D721Med (cell line): Measurements from ENCODE around the gene TTPAL.

Experiments
- DNase-seq: peaks from one replicate; pipeline ENCODE4 v3.0.0; 2011; ENCODE audit warnings: low spot score; ENCODE audit not compliant: insufficient read length
- FAIRE-seq: peaks from 2 replicates; lab custom pipeline; 2011; peaks lifted over from hg19 to GRCh38; lab: Jason Lieb, UNC
- TF ChIP-seq, protein P1 (sequence below): IDR thresholded peaks from 2 replicates; pipeline ENCODE4 v1.5.1; 2012; ENCODE audit warnings: mild to moderate bottlenecking, control low read depth; ENCODE audit not compliant: insufficient read depth; ENCODE audit errors: missing control alignments

TTPAL gene

DNA sequence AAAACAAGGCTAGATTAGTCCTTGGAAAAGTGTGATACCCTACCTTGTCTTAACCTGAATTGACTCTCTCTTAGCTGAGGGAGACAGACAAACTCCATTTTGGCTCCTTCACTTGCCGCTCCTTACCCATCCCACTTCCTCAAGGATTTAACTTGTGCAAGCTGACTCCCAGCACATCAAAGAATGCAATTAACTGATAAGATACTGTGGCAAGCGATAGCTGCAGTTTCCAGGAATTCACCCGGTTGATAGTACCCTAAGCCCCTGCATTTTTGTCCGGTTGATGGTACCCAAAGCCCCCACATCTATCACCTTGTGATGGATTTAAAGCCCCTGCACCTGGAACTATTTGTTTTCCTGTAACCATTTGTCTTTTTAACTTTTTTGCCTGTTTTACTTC lies 48.1 kb downstream of the TTPAL start:
- no peak for DNase-seq
- TF ChIP-seq, protein P1, sequence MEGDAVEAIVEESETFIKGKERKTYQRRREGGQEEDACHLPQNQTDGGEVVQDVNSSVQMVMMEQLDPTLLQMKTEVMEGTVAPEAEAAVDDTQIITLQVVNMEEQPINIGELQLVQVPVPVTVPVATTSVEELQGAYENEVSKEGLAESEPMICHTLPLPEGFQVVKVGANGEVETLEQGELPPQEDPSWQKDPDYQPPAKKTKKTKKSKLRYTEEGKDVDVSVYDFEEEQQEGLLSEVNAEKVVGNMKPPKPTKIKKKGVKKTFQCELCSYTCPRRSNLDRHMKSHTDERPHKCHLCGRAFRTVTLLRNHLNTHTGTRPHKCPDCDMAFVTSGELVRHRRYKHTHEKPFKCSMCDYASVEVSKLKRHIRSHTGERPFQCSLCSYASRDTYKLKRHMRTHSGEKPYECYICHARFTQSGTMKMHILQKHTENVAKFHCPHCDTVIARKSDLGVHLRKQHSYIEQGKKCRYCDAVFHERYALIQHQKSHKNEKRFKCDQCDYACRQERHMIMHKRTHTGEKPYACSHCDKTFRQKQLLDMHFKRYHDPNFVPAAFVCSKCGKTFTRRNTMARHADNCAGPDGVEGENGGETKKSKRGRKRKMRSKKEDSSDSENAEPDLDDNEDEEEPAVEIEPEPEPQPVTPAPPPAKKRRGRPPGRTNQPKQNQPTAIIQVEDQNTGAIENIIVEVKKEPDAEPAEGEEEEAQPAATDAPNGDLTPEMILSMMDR: no peak
- no peak for FAIRE-seq

DNA sequence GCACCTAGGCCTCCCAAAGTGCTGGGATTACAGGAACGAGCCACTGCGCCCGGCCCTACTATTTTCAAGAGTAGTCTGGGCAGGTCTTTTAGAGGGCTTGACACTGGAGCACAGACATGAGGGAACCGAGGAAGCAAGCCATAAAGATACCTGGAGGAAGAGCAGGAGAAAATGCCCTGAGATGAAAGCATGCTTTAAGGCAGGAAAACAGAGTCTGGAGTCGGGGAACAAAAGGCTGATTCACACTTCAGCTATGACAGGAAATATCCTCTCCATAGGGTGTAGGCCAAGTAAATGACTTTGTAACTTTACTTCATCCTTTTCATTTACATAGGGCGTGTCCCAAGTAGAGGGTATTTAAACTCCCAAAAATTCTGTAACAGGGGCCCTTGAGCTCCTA lies 50.5 kb downstream of the TTPAL start:
- DNase-seq (no peak), FAIRE-seq (no peak)
- TF ChIP-seq, protein P1: no peak

DNA sequence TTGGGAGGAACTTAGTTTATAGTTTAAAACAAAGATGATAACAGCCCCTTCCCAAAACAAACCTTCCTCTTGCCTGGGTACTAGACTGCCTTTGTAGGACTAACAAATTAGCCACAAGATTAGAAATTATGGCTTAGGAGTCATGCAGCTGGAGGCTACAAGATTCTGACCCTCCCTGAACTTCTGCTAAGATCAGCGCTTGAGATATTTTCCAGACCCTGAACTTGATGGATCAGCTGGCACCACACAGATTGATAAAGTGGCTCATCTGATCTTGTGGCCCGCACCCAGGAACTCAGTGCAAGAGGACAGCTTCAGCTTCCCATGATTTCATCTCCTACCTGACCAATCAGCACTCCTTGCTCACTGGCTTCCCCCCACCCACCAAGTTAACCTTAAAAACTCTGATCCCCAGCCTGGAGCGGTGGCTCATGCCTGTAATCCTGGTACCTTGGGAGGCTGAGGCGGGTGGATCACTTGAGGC lies 52.1 kb downstream of the TTPAL start:
- TF ChIP-seq, protein P1: no peak
- no peak for DNase-seq
- FAIRE-seq: no peak

DNA sequence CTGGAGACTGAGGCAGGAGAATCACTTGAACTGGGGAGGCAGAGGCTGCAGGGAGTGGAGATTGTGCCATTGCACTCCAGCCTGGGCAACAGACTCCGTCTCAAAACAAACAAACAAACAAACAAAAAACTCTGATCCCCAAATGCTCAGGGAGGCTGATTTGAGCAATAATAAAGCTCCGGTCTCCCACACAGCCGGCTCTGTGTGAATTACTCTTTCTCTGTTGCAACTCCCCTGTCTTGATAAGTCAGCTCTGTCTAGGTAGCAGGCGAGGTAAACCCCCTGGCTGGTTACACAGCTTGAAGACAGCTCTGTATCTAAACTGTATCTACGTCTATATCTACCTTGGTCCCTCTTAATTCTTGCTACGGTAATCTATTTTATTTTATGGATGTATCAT lies 52.6 kb downstream of the TTPAL start:
- TF ChIP-seq, protein P1: no peak
- FAIRE-seq (no peak), DNase-seq (no peak)

DNA sequence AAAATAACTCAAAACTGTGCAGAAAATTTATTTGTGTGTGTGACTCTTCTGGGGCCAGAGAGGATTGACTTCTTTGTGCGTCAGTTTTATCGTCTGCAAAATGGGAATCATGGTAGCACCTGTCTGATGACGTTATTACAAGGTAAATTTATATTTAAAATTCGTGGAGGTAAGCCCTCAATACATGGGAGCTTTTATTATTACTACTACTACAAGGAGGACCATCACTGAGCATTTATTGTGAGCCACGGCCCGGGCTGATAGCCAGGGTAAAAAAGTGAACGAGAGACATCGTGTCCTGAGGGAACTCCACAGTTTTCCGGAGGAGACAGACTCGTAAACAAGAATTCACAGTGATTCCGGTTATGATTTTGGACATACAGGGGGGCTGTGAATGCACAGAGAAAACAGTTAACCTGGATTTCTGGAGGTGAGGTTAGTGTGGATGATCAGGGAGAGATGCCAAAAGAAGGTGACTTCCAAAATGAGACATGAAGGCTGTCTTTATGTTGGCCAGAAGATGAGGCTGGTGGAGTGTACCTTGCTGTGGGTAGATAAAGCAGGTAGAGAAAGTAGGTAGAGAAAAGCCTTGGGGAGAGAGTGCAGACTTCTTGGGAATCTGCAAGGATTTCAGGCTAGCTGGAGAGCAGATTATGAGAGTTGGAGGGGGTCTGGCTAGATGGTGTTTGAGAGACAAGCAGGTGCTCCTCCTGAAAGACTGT lies 56.7 kb downstream of the TTPAL start:
- FAIRE-seq: no peak
- TF ChIP-seq, protein P1: no peak

DNA sequence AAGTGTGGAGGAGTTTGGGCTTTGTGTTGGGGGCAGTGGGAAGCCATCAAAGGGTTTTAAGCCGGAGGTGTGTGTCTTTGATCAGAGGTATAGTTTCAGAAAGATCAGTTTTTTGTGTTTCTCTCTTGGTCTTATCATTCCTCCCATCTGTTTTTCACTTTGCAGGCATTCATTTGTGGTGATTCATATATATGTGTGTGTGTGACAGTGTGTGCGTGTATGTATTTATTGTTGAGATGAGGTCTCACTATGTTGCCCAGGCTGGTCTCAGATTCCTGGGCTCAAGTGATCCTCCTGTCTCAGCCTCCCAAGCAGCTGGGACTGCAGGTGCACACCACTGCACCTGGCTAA lies 57.3 kb downstream of the TTPAL start:
- TF ChIP-seq, protein P1: no peak
- no peak for FAIRE-seq
- no peak for DNase-seq

More for the DNA sequence above, 56.7 kb downstream of the TTPAL start:
- DNase-seq: no peak

DNA sequence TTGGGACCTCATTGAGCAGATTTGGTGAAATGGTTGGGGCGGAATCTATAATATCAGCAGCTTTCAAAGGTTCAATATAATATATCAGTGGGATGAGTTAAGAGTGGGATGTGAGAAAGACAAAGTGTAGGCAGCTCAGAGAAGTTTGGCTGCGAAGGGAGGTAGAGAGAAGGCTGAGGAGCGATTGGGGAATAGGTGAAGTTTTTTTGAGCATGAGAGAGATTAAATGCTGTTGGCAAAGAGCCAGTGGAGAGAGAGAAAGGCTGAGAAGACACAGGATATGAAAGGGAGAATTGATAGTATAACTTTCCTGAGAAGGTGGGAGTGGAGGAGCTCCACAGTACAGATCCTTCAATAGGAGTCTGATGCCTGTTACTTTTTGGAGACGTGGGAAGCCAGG lies 58.3 kb downstream of the TTPAL start:
- no peak for DNase-seq
- FAIRE-seq: no peak
- TF ChIP-seq, protein P1: no peak
